ENCODE results near the gene EXOSC7. TPM values are rescaled to one million over a fixed set of nuclear protein-coding genes. Genes with fewer than 3 reads are reported as not detected.

Gene EXOSC7
- total and polyA plus RNA-seq, 7 donors: 27.8 to 54.8 (median 39.4) TPM

GRCh38 chr3:44963571-44964325 lies 12.3 kb upstream of the EXOSC7 start:
- WGBS, 3 donors: 80 to 93% (median 90%) methylated on average over 4 of the region's 4 CpGs
- intact Hi-C loops (cut with DNase I): no loop called here
- TF ChIP-seq CTCF (IDR thresholded peaks at IDR 0.05): no peak
- H3K36me3 ChIP-seq (ENCODE audit: insufficient read depth in 1 of 2, low read depth in 1 of 2): peaks cover 0 to 5% of the 10 kb centered on the region in 2 donors
- no peak for ATAC-seq
- no peaks in the 10 kb centered on the region for H3K9me3 ChIP-seq
- H3K4me1 ChIP-seq: peaks cover 3% of the 10 kb centered on the region
- H3K27ac ChIP-seq: no peak overlapping the region
- H3K27me3 ChIP-seq (ENCODE audit: insufficient read depth in 3 of 3, low read length in 2 of 3): no peaks in the 10 kb centered on the region
- no peak overlapping the region for H3K4me3 ChIP-seq
- no peak for DNase-seq

GRCh38 chr3:44965165-44965564 lies 10.9 kb upstream of the EXOSC7 start:
- DNase-seq (no peak), ATAC-seq (no peak)
- H3K4me3 ChIP-seq: no peak overlapping the region
- no peaks in the 10 kb centered on the region for H3K36me3 ChIP-seq (ENCODE audit: insufficient read depth in 1 of 2, low read depth in 1 of 2)
- no peaks in the 10 kb centered on the region for H3K9me3 ChIP-seq
- no peaks in the 10 kb centered on the region for H3K27me3 ChIP-seq (ENCODE audit: insufficient read depth in 3 of 3, low read length in 2 of 3)
- 85 to 93% (median 90%) methylated on average over 3 of the region's 3 CpGs for WGBS, 3 donors
- peaks cover 3% of the 10 kb centered on the region for H3K4me1 ChIP-seq
- no peak overlapping the region for H3K27ac ChIP-seq
- TF ChIP-seq CTCF (IDR thresholded peaks at IDR 0.05): no peak
- intact Hi-C loops (cut with DNase I): no loop called here

GRCh38 chr3:44966795-44967278 lies 9.2 kb upstream of the EXOSC7 start:
- Histone ChIP-seq H3K4me3 (no peak overlapping the region), H3K9me3 (no peaks in the 10 kb centered on the region), H3K27ac (no peak overlapping the region), H3K27me3 (ENCODE audit: insufficient read depth in 3 of 3, low read length in 2 of 3) (no peaks in the 10 kb centered on the region), H3K4me1 (peaks cover 3% of the 10 kb centered on the region), H3K36me3 (ENCODE audit: insufficient read depth in 1 of 2, low read depth in 1 of 2) (peaks cover 0 to 9% of the 10 kb centered on the region in 2 donors)
- DNase-seq (no peak), ATAC-seq (no peak)
- intact Hi-C loops (cut with DNase I): no loop called here
- TF ChIP-seq CTCF (IDR thresholded peaks at IDR 0.05): no peak
- 82 to 90% (median 89%) methylated on average over 3 of the region's 3 CpGs for WGBS, 3 donors

- Histone ChIP-seq H3K36me3 (ENCODE audit: insufficient read depth in 1 of 2, low read depth in 1 of 2) (peaks cover 0 to 9% of the 10 kb centered on the region in 2 donors), H3K9me3 (no peaks in the 10 kb centered on the region), H3K27me3 (ENCODE audit: insufficient read depth in 3 of 3, low read length in 2 of 3) (no peaks in the 10 kb centered on the region), H3K4me3 (no peak overlapping the region), H3K27ac (no peak overlapping the region), H3K4me1 (no peaks in the 10 kb centered on the region)
- ATAC-seq (no peak), DNase-seq (no peak)
- intact Hi-C loops (cut with DNase I): no loop called here
- 93 to 95% (median 95%) methylated on average over 6 of the region's 6 CpGs for WGBS, 3 donors
- no peak for TF ChIP-seq CTCF (IDR thresholded peaks at IDR 0.05)
Observed at GRCh38 chr3:44968447-44968858, 7.6 kb upstream of the EXOSC7 start.

Data from psoas muscle (tissue), 8 donors.